ENCODE data around the gene PYGM. TPM values are rescaled to one million over a fixed set of nuclear protein-coding genes. Genes with fewer than 3 reads are reported as not detected.

PYGM gene
- total and polyA plus RNA-seq, 2 of the 13 experiments (the other 11 are each of a cell fraction or from before 2014, with no cell fraction given): 0.11 to 0.12 TPM

DNA sequence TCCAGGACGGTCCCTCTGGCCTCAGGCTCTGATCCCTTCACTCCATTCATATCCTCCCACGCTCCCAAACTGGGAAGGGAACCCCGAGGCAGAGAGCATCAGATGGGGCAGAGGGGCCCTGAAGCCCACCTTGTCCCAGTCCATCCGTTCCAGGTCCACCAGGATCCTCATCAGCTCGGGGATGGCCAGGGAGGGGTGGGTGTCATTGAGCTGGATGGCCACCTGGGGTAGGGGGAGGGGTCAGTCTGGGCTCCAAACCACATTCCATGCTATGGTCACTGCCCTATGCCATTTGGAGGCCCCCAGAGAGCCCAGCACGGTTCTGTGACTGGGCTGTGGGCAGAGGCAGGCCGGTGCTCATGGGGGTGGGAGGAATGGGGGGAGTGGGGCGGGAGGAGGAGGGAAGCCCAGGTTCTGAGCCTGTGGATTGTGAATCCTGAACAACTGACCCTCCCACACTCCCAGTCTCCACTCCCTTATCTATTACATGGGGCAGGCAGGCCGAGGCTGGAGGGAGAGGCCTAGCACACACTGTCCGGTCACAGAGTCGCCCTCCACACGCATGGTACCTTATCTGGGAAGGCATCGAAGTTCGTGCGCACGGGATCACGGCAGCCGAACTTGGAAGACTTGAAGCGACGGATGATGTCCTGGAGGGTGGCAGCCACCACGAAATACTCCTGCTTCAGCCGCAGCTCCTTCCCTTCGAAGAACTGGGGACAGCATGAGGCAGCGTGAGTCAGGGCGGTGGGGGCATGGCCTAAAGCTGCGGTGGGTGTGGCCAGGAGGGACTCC is 5.5 kb downstream of the PYGM start (continued):
- TF ChIP-seq, protein P1, sequence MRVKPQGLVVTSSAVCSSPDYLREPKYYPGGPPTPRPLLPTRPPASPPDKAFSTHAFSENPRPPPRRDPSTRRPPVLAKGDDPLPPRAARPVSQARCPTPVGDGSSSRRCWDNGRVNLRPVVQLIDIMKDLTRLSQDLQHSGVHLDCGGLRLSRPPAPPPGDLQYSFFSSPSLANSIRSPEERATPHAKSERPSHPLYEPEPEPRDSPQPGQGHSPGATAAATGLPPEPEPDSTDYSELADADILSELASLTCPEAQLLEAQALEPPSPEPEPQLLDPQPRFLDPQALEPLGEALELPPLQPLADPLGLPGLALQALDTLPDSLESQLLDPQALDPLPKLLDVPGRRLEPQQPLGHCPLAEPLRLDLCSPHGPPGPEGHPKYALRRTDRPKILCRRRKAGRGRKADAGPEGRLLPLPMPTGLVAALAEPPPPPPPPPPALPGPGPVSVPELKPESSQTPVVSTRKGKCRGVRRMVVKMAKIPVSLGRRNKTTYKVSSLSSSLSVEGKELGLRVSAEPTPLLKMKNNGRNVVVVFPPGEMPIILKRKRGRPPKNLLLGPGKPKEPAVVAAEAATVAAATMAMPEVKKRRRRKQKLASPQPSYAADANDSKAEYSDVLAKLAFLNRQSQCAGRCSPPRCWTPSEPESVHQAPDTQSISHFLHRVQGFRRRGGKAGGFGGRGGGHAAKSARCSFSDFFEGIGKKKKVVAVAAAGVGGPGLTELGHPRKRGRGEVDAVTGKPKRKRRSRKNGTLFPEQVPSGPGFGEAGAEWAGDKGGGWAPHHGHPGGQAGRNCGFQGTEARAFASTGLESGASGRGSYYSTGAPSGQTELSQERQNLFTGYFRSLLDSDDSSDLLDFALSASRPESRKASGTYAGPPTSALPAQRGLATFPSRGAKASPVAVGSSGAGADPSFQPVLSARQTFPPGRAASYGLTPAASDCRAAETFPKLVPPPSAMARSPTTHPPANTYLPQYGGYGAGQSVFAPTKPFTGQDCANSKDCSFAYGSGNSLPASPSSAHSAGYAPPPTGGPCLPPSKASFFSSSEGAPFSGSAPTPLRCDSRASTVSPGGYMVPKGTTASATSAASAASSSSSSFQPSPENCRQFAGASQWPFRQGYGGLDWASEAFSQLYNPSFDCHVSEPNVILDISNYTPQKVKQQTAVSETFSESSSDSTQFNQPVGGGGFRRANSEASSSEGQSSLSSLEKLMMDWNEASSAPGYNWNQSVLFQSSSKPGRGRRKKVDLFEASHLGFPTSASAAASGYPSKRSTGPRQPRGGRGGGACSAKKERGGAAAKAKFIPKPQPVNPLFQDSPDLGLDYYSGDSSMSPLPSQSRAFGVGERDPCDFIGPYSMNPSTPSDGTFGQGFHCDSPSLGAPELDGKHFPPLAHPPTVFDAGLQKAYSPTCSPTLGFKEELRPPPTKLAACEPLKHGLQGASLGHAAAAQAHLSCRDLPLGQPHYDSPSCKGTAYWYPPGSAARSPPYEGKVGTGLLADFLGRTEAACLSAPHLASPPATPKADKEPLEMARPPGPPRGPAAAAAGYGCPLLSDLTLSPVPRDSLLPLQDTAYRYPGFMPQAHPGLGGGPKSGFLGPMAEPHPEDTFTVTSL (CRISPR knock-in tag; IDR thresholded peaks at IDR 0.05; ENCODE audit: borderline replicate concordance): no peak
- TF ChIP-seq SOX6 (IDR thresholded peaks at IDR 0.05) (no peak), SOX6 (CRISPR knock-in tag; IDR thresholded peaks at IDR 0.05) (no peak), TSC22D2 (CRISPR knock-in tag; IDR thresholded peaks at IDR 0.05; ENCODE audit: borderline replicate concordance) (no peak), FOXK2 (IDR thresholded peaks at IDR 0.05) (no peak), TOPORS (CRISPR knock-in tag; IDR thresholded peaks at IDR 0.05) (no peak), ZNF558 (CRISPR knock-in tag; IDR thresholded peaks at IDR 0.05; ENCODE audit: borderline replicate concordance) (no peak), KMT2A (CRISPR knock-in tag; IDR thresholded peaks at IDR 0.05) (no peak), ZFYVE20 (CRISPR knock-in tag; IDR thresholded peaks at IDR 0.05; ENCODE audit: borderline replicate concordance, low read depth) (no peak), KDM5B (CRISPR knock-in tag; IDR thresholded peaks at IDR 0.05; ENCODE audit: borderline replicate concordance) (no peak)
- TF ChIP-seq, protein P2, sequence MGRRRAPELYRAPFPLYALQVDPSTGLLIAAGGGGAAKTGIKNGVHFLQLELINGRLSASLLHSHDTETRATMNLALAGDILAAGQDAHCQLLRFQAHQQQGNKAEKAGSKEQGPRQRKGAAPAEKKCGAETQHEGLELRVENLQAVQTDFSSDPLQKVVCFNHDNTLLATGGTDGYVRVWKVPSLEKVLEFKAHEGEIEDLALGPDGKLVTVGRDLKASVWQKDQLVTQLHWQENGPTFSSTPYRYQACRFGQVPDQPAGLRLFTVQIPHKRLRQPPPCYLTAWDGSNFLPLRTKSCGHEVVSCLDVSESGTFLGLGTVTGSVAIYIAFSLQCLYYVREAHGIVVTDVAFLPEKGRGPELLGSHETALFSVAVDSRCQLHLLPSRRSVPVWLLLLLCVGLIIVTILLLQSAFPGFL (CRISPR knock-in tag; IDR thresholded peaks at IDR 0.05): no peak
- TF ChIP-seq, protein P3, sequence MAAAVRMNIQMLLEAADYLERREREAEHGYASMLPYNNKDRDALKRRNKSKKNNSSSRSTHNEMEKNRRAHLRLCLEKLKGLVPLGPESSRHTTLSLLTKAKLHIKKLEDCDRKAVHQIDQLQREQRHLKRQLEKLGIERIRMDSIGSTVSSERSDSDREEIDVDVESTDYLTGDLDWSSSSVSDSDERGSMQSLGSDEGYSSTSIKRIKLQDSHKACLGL (CRISPR knock-in tag; IDR thresholded peaks at IDR 0.05): no peak

All from HepG2 (cell line).